GM10847 (cell line): ENCODE results near the gene PLEKHG4B.

ENCODE experiments used
- POLR2A ChIP-seq: IDR thresholded peaks from 2 replicates; pipeline ENCODE4 v1.6.1; 2011; ENCODE audit not compliant: insufficient read length; ENCODE audit errors: extremely low read depth

Gene PLEKHG4B

GRCh38 chr5:156411-157072 lies 64.6 kb downstream of the PLEKHG4B start:
- TF ChIP-seq POLR2A, result no peak

- no peak for TF ChIP-seq POLR2A
These were observed 65.3 kb downstream of the PLEKHG4B start for GRCh38 chr5:157126-157715.

- no peak for TF ChIP-seq POLR2A
These were observed 65.8 kb downstream of the PLEKHG4B start for GRCh38 chr5:157801-158200.

- TF ChIP-seq POLR2A, result no peak
These were observed 67.0 kb downstream of the PLEKHG4B start for GRCh38 chr5:158807-159447.

GRCh38 chr5:159448-160172 lies 67.6 kb downstream of the PLEKHG4B start:
- no peak for TF ChIP-seq POLR2A

- TF ChIP-seq POLR2A, result no peak
These were observed 68.2 kb downstream of the PLEKHG4B start for GRCh38 chr5:160173-160510.

GRCh38 chr5:160921-161802 lies 69.2 kb downstream of the PLEKHG4B start:
- TF ChIP-seq POLR2A, result no peak

GRCh38 chr5:161803-162110 lies 69.8 kb downstream of the PLEKHG4B start:
- no peak for TF ChIP-seq POLR2A

GRCh38 chr5:162190-162564 lies 70.2 kb downstream of the PLEKHG4B start:
- no peak for TF ChIP-seq POLR2A

- no peak for TF ChIP-seq POLR2A
These were observed 70.8 kb downstream of the PLEKHG4B start for GRCh38 chr5:162565-163337.

GRCh38 chr5:163338-163620 lies 71.3 kb downstream of the PLEKHG4B start:
- no peak for TF ChIP-seq POLR2A

- no peak for TF ChIP-seq POLR2A
These were observed 71.9 kb downstream of the PLEKHG4B start for GRCh38 chr5:163841-164240.

- no peak for TF ChIP-seq POLR2A
These were observed 72.3 kb downstream of the PLEKHG4B start for GRCh38 chr5:164244-164643.

GRCh38 chr5:166441-167372 lies 74.7 kb downstream of the PLEKHG4B start:
- TF ChIP-seq POLR2A, result no peak

- TF ChIP-seq POLR2A, result no peak
These were observed 75.5 kb downstream of the PLEKHG4B start for GRCh38 chr5:167511-167910.
